Uterus (tissue), 2 donors: Measurements from ENCODE around the gene SBNO2.

ENCODE experiments used
- POLR2A ChIP-seq, 2 donors: fragments of 450-650 bp; IDR thresholded peaks; one replicate each; pipeline ENCODE4 v1.6.1; 2016; ENCODE audit warnings: antibody characterized with exemption in 2 of 2, mild to moderate bottlenecking in 1 of 2, moderate library complexity in 1 of 2
- TF ChIP-seq, protein P1 (sequence below), 4 experiments: fragments of 200-600 bp in 2 of 4; fragments of 450-650 bp in 2 of 4; sonication (generic) in 2 of 4; IDR thresholded peaks; one replicate each; pipeline ENCODE4 v1.5.1; 2016 to 2019; ENCODE audit warnings: antibody characterized with exemption in 4 of 4, mild to moderate bottlenecking in 2 of 4, moderate library complexity in 1 of 4

DNA sequence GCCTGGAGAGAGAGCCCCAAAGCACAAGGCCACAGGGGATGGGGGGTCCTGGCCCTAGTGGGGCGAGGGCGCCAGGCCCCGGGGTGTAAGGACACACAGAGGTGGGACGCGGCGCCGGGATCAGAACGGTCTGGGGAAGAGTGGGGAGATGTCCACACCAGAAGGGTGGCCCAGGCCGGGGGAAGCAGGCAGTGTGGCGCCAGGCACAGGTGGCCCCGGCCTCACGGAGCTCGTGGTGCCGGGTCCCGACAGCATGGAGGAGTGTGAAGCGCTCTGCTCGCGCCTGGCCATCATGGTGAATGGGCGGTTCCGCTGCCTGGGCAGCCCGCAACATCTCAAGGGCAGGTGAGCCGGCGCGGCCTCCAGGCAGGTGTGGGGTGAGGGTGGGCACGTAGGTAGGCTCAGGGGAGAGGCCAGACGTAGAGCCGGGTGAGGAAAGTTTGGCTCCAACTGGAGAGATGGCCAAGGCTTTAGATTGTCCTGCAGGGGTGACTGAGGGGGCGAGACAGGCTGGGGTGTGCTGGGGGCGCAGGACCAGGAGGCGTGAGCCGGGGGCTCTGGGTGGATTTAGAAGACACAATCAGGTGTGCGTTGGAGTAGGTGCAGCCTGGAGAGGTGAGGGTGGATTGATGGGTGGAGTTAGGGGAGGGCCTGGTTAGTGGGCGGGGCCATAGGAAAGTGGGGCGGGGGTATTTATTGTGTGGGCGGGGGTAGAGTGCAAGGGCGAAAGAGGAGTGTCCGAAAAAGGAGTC lies 110.0 kb downstream of the SBNO2 start:
- TF ChIP-seq, protein P1, sequence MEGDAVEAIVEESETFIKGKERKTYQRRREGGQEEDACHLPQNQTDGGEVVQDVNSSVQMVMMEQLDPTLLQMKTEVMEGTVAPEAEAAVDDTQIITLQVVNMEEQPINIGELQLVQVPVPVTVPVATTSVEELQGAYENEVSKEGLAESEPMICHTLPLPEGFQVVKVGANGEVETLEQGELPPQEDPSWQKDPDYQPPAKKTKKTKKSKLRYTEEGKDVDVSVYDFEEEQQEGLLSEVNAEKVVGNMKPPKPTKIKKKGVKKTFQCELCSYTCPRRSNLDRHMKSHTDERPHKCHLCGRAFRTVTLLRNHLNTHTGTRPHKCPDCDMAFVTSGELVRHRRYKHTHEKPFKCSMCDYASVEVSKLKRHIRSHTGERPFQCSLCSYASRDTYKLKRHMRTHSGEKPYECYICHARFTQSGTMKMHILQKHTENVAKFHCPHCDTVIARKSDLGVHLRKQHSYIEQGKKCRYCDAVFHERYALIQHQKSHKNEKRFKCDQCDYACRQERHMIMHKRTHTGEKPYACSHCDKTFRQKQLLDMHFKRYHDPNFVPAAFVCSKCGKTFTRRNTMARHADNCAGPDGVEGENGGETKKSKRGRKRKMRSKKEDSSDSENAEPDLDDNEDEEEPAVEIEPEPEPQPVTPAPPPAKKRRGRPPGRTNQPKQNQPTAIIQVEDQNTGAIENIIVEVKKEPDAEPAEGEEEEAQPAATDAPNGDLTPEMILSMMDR (IDR thresholded peaks at IDR 0.05) = no peak
- TF ChIP-seq POLR2A (IDR thresholded peaks at IDR 0.05) = no peak
